NOMO-1 (cell line): Measurements from ENCODE around the gene PAF1.
A peak's percentile ranks its signal among the peaks of the same experiment; 100 is the strongest.

Experiments used
- DNase-seq, 2 experiments: peaks; one replicate each; lab custom pipeline; 2025; ENCODE audit not compliant: unreplicated experiment in 2 of 2; lab: John Stamatoyannopoulos, UW

PAF1 gene

DNA sequence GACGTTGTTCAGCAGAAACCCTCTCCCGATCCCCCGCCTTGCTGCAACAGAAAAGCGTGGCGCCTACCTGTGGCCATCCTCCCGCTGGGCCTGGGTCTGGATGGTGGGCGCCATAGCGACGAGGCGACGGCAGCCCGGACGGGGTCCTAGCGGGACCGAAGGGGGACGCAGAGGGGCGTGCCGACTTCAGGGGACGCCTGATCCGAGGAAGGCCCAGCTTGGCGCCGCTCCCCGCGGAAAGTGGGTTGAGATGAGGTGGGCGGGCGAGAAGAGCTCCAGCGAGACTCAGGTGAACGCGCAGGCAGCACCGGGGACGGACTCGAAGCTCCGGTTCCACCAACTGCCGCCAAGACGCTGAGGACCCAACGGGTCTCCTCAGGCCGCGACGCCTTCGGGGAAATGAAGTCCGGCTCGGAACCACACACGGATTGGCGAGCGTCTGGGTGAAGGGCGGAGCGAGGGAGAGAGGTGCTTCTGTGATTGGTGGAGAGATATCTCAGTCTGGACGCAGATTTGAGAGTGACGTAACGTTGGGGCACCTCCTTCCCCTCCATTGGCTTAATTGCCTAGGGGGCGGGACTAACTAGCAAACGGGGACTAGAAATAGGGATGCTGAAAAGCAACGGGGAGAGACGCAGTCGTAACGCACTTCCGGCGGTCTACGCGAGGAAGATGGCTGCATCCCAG, at the start of gene PAF1, which contains the start of gene MED29:
PAF1 (minus strand) TSS at position 356 of the 687 bp plus-strand sequence; CDS start at position 114, 242 bp downstream.
MED29 (plus strand) TSS at position 628 of the 687 bp plus-strand sequence; CDS start at position 673, 45 bp downstream.
- peak; percentile 95 to 100 for DNase-seq

DNA sequence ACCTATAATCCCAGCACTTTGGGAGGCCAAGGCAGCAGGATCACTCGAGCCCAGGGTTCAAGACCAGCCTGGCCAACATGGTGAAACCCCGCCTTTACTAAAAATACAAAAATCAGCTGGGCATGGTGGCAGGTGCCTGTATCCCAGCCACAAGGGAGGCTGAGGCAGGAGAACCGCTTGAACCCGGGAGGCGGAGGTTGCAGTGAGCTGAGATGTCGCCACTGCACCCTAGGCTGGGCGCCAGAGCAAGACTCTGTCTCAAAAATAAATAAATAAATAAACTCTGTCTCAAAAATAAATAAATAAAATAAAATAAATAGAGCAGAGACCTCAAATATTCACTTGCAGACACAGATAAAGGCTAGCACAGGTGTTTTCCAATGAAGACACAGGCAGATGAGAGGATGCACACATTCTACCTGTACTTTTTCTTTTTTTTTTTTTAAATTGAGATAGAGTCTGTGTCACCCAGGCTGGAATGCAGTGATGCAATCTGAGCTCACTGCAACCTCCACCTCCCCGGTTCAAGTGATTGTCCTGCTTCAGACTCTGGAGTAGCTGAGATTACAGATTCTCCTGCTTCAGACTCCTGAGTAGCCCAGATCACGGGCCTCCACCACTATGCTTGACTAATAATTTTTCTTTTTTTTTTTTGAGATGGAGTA, 47.5 kb upstream of the PAF1 start:
- no peak for DNase-seq

DNA sequence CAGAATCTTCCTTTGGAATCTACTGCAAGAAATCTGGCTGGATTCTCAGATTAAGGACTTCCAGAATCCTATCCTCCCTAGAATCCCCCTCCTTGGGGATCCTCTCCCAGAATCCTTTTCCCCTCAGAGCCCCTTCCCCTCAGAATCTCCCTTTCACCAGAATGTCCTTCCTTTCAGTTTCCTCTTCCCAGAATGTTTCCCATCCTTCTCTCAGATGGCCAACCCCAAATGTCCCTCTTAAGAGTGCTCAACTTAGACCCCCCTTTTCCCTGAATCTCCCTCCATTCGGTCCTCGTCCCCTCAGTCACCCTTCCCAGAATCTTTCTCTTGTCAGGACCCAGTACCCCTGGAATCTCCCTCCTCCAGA, 45.4 kb upstream of the PAF1 start:
- DNase-seq: no peak

- DNase-seq: peak; percentile 97 to 98
These were observed 44.8 kb upstream of the PAF1 start, which contains the start of gene RPS16 for GRCh38 chr19:39435499-39436349. Gene RPS16, minus strand, starts transcription at chr19:39435949. Its CDS starts 54 bp downstream, at chr19:39435895.

DNA sequence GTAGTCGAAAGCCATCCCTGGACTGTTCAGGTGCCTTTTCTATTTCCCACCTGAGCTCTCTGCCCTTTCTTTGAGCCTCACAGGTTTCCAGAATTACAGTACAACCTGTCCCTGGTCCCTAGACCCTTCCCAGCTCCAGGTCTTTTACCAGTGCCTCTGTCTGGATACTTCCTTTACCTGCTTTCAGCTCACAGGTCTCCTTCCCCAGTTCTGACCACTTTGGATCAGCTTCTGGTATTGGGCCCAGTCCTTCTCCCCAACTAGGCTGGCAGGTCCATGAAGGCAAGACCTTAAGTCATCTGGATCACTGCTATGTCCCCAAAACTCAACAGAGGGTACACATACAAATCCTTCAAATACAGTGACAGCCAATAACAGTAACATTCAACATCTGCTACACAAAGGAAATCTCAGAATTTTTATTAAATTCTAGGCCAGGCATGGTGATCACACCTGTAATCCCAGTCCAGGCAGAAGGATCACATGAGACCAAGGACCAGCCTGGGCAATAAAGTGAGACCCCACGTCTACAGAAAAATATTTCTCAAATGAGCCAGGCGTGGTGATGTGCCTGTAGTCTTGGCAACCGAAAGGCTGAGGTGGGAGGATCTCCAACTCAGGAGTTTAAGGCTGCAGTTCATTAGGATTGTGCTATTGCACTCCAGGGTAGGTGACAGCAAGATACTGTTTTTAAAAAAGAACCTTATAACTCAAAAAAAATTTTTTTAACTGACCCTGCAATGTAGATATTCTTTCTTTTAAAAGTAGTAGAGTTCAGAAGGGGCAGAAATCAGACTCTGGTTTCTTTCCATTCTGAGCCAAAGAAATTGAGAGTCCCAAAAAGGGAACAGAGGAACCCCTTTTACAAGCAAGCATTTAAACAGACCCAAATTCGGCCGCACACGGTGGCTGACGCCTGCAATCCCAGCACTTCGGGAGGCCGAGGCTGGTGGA, 43.5 kb upstream of the PAF1 start:
- peak in 1 of 2 experiments; percentile 12 for DNase-seq

GRCh38 chr19:39433480-39434079, 42.7 kb upstream of the PAF1 start:
- no peak for DNase-seq

- DNase-seq: no peak
These were observed 41.7 kb upstream of the PAF1 start for GRCh38 chr19:39432677-39433025.

DNA sequence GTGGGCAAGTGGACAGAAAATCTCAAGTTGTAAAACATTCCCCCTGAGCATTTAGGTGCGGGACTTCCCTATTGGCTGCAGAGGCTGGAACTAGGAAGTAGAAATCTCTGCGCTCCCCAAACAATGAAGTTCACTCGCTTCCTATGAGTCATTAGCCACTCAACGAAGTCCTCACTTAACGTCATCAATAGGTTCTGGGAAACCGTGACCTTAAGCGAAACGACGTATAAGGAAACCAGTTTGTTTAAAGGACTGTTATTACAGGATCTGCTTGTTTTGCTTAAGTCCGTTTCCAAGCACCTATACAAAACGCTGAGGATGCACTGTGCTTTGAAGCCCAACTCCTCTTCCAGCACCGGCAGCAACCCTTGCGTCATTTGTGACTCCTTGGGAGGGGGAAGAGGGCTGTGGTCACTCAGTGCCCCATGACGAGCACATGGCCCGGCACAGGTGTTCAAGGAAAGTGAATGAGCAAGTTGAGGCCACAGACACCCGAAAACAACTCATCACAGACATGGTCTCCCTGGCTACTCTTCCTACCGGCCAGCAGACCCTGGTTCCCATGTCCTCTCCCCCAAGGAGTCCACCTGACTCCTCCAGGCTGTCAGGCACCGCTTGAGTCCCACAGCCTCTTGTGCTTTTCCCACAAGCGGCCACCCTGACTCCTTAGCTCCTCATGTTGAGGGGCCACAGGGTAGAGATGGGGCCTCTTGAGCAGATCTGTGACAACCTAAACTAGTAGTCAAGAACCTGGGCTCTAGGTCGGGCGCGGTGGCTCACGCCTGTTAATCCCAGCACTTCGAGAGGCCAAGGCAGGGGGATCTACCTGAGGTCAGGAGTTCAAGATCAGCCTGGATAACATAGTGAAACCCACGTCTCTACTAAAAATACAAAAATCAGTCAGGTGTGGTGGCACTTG, 40.0 kb upstream of the PAF1 start:
- DNase-seq: peak; percentile 76 to 94

GRCh38 chr19:39428283-39429112, 37.6 kb upstream of the PAF1 start:
- no peak for DNase-seq

- DNase-seq: no peak
These were observed 36.8 kb upstream of the PAF1 start for GRCh38 chr19:39427707-39428106.

DNA sequence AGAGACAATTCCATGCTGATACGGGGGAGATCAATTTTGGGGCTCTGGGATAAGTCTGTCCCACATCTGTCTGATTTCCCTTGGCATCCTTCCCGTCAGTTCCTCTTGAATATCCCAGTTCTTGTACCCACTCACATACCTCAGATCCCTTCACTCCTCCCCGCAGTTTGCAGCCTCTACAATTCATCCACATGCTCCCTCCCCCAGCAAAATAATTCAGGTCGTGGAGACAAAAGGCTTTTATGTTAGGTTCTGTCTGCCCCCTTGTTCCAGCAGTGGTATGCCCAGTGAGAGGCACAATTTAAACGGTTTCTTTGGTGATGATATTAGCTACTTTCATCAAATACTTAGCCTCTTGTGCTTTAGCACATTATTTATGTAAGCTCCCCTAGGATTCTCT, 35.3 kb upstream of the PAF1 start:
- DNase-seq: no peak

GRCh38 chr19:39425744-39426143, 34.8 kb upstream of the PAF1 start:
- no peak for DNase-seq

- DNase-seq: no peak
These were observed 34.0 kb upstream of the PAF1 start for GRCh38 chr19:39424934-39425333.

DNA sequence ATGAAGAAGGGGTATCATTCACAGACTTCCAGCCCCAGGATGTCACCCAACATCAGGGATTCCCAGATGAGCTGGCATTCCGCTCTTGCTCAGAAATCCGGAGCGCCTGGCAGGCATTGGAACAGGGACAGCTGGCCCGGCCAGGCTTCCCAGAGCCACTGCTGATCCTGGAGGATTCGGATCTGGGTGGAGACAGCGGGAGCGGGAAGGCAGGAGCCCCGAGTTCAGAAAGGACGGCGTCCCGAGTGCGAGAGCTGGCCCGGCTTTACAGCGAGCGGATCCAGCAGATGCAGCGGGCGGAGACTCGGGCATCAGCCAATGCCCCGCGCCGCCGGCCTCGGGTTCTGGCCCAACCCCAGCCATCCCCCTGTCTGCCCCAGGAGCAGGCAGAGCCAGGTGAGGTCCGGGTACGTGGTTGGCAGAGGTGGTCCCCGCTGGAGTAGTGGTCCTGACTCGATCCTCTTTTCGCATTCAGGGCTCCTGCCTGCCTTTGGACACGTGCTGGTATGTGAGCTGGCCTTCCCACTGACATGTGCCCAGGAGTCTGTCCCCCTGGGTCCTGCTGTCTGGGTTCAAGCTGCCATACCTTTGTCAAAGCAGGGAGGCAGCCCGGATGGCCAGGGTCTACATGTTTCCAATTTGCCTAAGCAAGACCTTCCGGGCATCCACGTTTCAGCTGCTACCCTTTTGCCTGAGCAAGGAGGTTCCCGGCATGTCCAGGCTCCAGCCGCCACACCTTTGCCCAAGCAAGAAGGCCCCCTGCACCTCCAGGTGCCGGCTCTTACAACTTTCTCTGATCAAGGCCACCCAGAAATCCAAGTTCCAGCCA, 32.6 kb upstream of the PAF1 start:
- DNase-seq: no peak

DNA sequence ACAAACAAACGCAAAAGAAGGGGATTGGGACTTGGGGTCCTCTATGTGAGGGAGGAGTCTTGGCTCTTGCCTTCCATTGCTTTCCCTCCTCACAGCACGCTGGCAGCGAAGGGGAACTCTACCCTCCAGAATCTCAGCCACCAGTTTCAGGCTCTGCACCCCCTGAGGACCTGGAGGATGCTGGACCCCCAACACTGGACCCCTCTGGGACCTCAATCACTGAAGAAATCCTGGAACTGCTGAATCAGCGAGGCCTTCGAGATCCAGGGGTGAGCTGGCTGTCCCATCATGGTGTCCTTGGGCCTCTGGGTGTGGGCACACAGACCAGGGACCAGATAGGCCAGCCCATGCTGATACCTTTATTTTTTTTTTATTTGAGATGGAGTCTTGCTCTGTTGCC, 31.1 kb upstream of the PAF1 start:
- no peak for DNase-seq

DNA sequence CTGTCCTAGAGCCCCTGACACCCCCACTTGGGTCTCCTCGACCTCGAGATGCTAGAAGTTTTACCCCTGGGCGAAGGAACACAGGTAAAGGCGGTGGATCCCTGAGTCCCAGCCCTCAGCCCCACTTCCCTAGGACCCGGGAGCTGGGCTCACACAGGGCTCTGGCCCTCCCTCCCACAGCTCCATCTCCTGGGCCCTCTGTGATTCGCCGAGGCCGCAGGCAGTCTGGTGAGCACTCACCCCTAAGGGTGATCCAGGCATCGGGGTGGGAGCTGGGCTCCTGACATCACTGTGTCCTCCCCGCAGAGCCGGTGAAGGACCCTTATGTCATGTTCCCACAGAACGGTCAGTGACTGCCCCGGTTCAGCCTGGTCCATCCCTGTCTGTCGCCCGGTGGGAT, 29.9 kb upstream of the PAF1 start:
- no peak for DNase-seq

DNA sequence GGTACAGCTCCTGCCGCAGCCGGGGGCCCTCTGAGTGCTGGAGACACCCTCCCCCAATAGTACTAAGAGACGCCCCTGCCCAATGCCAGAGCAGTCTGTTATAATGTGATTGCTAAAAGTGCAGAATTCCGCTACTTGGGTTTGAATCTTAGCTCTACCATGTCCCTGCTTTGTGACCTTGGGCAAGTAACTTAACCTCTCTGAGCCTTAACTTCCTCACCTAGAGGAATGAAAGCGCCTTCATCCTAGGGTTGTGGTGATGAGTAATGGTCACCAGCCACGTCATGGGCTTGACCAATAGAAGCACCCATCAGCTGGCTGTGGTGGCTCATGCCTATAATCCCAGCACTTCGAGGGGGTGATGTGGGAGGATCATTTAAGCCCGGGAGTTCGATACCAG, 28.1 kb upstream of the PAF1 start:
- no peak for DNase-seq
